Stimulated activated CD8-positive, alpha-beta memory T cell treated with anti-CD3 and anti-CD28 coated beads, Interleukin-15, amount 100 ng/mL, for 1 hour (primary cell): Measurements from ENCODE around the gene CFAP161.

Experiments used
- DNase-seq: peaks from one replicate; pipeline ENCODE4 v3.0.0-alpha.2; 2020; ENCODE audit warnings: low read depth

Gene CFAP161, protein sequence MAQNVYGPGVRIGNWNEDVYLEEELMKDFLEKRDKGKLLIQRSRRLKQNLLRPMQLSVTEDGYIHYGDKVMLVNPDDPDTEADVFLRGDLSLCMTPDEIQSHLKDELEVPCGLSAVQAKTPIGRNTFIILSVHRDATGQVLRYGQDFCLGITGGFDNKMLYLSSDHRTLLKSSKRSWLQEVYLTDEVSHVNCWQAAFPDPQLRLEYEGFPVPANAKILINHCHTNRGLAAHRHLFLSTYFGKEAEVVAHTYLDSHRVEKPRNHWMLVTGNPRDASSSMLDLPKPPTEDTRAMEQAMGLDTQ

GRCh38 chr15:81133782-81134461 lies at the start of gene CFAP161:
Gene CFAP161, plus strand, starts transcription at chr15:81134270. Its CDS starts 60 bp downstream, at chr15:81134330.
- DNase-seq = no peak

DNA sequence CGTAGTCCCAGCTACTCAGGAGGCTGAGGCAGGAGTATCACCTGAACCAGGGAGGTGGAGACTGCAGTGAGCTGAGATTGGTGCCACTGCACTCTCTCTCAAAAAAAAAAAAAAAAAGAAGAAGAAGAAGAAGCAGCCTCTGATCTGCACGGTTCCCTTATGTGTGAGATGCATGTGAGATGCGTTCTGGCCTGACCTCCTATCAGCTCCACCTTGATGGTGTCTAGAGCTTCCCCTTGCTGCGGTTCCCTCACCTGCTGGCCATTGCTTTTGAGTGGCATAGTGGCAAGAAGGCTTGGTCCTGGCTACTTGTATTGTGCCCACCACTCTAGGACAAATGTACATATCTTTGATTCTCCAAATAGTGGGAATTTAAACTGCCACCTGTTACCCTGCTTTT lies 49.4 kb upstream of the CFAP161 start:
- DNase-seq = no peak

GRCh38 chr15:81085213-81085612 lies 48.9 kb upstream of the CFAP161 start:
- DNase-seq = no peak

GRCh38 chr15:81085898-81086297 lies 48.2 kb upstream of the CFAP161 start:
- DNase-seq = no peak

GRCh38 chr15:81087066-81087465 lies 47.0 kb upstream of the CFAP161 start:
- DNase-seq = no peak

- no peak for DNase-seq
Observed at GRCh38 chr15:81087694-81088093, 46.4 kb upstream of the CFAP161 start.

DNA sequence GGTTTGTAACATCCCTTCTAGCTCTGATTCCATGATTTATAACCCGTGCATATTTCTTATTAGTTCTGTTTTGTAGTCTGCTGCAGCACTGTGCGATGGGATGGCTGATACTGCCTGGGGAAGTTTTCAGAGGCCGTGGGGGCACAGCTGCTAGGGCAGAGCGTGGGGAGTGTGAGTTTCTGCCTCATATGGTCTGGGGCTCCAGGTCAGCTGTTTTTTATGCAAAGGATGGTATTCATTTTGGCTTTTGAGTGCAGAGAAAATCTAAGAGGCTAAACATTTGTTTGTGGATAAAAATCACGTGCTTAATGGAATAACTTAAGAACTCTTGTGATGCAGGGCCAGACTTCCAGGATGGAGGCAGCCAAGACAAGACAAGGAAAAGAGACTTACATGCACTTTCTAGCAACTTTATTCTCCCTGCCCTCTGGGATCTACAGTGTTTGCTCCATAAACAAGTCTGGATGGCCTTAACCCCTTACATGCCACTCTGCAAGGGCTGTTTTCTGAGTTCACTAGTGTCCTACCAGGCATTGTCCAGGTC lies 45.5 kb upstream of the CFAP161 start:
- no peak for DNase-seq

GRCh38 chr15:81091889-81092558 lies 42.0 kb upstream of the CFAP161 start:
- DNase-seq = no peak

DNA sequence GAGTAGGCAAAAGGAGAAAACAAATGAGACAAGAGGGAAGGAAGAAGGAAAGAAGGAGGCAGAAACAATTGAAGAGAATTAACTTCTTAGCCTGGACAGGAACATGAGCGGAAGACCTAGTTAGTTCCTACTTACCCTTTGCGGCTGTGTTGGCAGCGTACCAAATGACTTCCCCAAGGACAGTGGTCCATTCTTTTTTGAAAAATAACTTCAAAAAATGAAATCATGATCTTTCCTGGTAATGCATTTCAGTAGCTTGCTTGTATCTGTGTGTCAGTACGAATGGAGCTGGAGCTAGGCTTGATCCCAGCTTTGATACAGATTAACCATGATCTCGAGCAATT lies 41.5 kb upstream of the CFAP161 start:
- no peak for DNase-seq

DNA sequence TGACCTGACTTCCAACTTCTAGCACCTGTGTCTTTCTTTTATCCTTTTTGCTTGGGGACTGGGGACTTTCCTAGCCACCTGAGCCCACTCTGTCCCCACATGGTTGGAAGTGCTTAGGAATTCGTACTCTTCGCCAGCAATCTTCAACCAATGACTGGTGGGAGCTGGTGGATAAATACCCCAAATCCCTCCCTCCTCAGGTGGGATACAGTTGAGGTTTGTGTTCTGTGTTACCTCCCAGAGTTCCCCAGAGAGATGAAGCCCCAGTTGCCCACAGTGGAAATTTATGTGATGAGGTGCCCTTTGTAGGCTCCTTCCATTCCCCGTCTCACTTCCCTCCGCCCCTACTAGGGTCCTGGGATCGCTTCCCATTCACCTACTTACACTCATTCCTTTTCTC lies 40.1 kb upstream of the CFAP161 start:
- no peak for DNase-seq

DNA sequence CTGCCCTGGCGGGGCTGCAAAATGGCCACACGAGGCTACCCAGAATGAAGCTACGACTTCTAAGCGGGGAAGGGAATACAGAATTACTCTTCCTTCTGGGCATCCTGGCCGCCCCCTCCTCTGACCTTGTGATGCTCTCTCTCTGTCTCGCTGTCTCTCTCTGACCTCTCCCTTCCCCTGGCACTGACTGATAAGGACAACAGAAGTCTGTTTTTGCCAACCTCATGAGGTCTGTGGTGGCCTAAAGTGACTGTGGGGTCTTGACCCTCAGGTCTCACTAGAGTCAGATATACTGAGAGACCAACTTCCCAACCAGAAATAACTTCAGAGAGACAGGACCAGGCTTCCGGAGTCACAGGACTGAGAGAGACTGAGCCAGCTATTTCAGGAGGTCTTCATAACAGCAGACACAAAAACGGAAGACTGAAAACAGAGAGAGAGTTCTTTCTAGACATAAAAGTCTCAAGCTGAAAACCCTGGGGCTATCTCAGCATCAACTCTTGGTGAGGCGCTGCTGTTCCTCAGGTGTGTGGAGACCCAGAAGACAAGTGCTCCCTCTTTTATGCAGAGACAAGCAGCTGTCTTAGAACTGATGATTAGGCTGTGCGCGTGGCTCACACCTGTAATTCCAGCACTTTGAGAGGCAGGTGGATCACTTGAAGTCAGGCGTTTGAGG lies 38.2 kb upstream of the CFAP161 start:
- no peak for DNase-seq

- no peak for DNase-seq
Observed at GRCh38 chr15:81096398-81096797, 37.7 kb upstream of the CFAP161 start.

DNA sequence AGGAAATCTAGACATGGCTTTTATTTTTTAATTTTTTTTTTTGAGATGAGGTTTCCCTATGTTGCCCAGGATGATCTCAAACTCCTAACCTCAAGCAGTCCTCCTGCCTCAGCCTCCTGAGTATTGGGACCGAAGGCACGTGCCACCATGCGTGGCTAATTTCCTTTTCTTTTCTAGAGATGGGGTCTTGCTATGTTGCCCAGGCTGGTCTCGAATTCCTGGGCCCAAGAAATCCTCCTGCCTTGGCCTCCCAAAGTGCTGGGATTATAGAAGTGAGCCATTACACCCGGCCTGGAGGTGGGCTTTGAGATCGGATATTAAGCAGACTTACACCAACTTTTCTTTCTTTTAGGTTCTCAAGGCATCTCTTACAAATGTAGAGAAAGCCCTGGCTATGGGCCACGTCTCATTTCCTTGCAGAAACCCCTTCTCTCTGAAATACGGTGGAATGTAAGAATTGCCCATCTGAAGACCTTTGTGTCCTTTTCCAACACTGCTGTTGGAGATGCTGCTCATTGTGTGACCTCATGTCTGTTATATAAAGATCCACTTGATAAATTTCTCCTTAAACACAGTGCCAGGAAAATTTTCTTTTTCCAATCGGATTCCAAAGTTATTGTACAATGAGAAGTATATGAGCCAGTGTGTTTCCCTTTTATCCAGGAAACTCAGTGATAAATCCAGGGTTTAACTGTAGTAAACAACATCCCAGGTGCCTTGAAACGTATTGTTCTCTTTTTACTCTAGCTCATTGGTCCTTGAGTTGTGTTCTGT lies 36.8 kb upstream of the CFAP161 start:
- no peak for DNase-seq

DNA sequence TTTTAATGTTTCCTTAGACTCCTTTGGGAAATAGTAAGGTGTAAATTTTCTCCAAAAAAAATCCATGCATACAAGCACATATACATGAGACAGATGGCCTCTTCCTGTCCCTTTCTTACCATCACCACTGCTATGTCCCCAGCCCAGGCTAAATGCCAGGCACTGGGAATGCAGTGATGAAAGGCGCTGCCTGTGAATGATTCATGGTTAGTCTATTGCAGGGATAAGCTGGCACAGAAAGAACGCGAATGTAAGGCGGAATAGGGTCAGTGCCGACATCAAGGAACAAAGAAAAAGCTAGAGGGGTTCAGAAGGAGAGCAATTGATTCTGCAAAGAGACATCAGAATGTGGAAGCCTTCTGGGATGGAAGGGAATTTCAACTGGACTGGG lies 36.2 kb upstream of the CFAP161 start:
- no peak for DNase-seq

GRCh38 chr15:81098349-81098748 lies 35.7 kb upstream of the CFAP161 start:
- no peak for DNase-seq

- DNase-seq = no peak
Observed at GRCh38 chr15:81098861-81099651, 35.0 kb upstream of the CFAP161 start.

- no peak for DNase-seq
Observed at GRCh38 chr15:81101894-81102815, 31.9 kb upstream of the CFAP161 start.

DNA sequence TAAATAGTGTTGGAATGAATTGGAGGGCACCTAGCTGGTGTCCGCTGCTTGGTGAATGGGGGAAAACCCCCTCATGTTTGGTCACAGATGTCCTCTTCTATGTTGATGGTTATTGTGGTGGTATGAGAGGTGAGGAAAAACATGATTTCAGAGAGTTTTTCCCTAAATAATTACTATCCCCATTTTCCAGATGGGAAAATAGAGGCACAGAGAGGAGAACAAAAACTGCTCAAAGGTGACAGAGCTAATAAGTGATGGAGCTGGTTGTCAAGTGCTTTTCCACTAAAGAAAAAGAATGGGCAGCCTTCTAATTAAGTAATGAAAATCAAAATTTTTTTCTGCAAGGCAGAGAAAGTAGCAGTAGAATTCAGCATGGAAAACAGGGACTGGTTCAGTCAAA lies 30.2 kb upstream of the CFAP161 start:
- no peak for DNase-seq

- no peak for DNase-seq
Observed at GRCh38 chr15:81105545-81105944, 28.5 kb upstream of the CFAP161 start.

- DNase-seq = no peak
Observed at GRCh38 chr15:81106560-81106959, 27.5 kb upstream of the CFAP161 start.
